CD14-positive monocyte (primary cell): Measurements from ENCODE around the gene RSPH1. TPM values are rescaled to one million over a fixed set of nuclear protein-coding genes. Genes with fewer than 3 reads are reported as not detected.
A peak's percentile ranks its signal among the peaks of the same experiment; 100 is the strongest.

Source experiments
- DNase-seq, 3 donors: peaks; one replicate each; pipeline ENCODE4 v3.0.0-alpha.2; 2011 to 2022
- H2AFZ ChIP-seq: 2 replicates; pipeline ENCODE4 v1.6.0; 2012; ENCODE audit warnings: mild to moderate bottlenecking, low read depth, low read length, inconsistent platforms; ENCODE audit not compliant: insufficient read depth, poor library complexity, severe bottlenecking
- H3K27ac ChIP-seq, 2 donors: 1 replicate in 1 of 2; 2 replicates in 1 of 2; pipeline ENCODE4 v1.5.1; 2012 to 2013; ENCODE audit warnings: low read length in 2 of 2, control low read depth in 1 of 2, inconsistent platforms in 1 of 2, low read depth in 1 of 2, mild to moderate bottlenecking in 1 of 2
- H3K27me3 ChIP-seq, 2 donors: one replicate each; pipeline versions ENCODE4 v1.6.0 to v1.6.1; 2011 to 2013; ENCODE audit warnings: low read length in 2 of 2; ENCODE audit not compliant: control insufficient read depth in 2 of 2, insufficient read depth in 2 of 2
- H3K36me3 ChIP-seq, 2 donors: replicated peaks in 1 of 2; 1 replicate in 1 of 2; 2 replicates in 1 of 2; pipeline versions ENCODE4 v1.5.1 to v1.6.1; 2012 to 2013; ENCODE audit warnings: low read length in 2 of 2, control low read depth in 1 of 2, inconsistent platforms in 1 of 2, mild to moderate bottlenecking in 1 of 2; ENCODE audit not compliant: insufficient read depth in 2 of 2, control insufficient read depth in 1 of 2
- H3K4me1 ChIP-seq, 2 donors: 1 replicate in 1 of 2; 2 replicates in 1 of 2; pipeline versions ENCODE4 v1.5.1 to v1.6.1; 2012 to 2013; ENCODE audit warnings: low read length in 2 of 2, control low read depth in 1 of 2, inconsistent platforms in 1 of 2, mild to moderate bottlenecking in 1 of 2, moderate library complexity in 1 of 2; ENCODE audit not compliant: insufficient read depth in 2 of 2, control insufficient read depth in 1 of 2
- H3K4me2 ChIP-seq: replicated peaks from 2 replicates; pipeline ENCODE3; 2012; ENCODE audit warnings: low read length, moderate library complexity, mild to moderate bottlenecking; ENCODE audit not compliant: poor library complexity, severe bottlenecking; ENCODE audit errors: extremely low read depth
- H3K4me3 ChIP-seq, 3 experiments: fragments of 200-600 bp in 1 of 3; sonication (generic) in 1 of 3; replicated peaks in 1 of 3; 1 replicate in 2 of 3; 2 replicates in 1 of 3; pipeline ENCODE4 v1.5.1; 2011 to 2013; ENCODE audit warnings: low read length in 3 of 3, mild to moderate bottlenecking in 3 of 3, control low read depth in 2 of 3, low read depth in 2 of 3, inconsistent platforms in 1 of 3, moderate library complexity in 1 of 3
- H3K79me2 ChIP-seq: 2 replicates; pipeline ENCODE4 v1.6.0; 2012; ENCODE audit warnings: mild to moderate bottlenecking, control low read depth, inconsistent platforms, low read length, moderate library complexity; ENCODE audit not compliant: insufficient read depth
- H3K9ac ChIP-seq: 2 replicates; pipeline ENCODE4 v1.6.0; 2017; ENCODE audit warnings: low read length, mild to moderate bottlenecking; ENCODE audit not compliant: insufficient read depth, poor library complexity, severe bottlenecking
- H3K9me3 ChIP-seq, 2 donors: replicated peaks in 1 of 2; 1 replicate in 1 of 2; 2 replicates in 1 of 2; pipeline versions ENCODE4 v1.5.1 to v1.6.1; 2012 to 2013; ENCODE audit warnings: low read length in 2 of 2, control low read depth in 1 of 2; ENCODE audit not compliant: control insufficient read depth in 1 of 2, insufficient read depth in 1 of 2
- H4K20me1 ChIP-seq: 2 replicates; pipeline ENCODE4 v1.6.0; 2012; ENCODE audit warnings: mild to moderate bottlenecking, low read length, control low read depth, moderate library complexity; ENCODE audit not compliant: insufficient read depth
- H3K27ac Mint-ChIP-seq, 7 donors: one replicate each; pipeline ENCODE4 v1.8.0; 2020; ENCODE audit warnings: mild to moderate bottlenecking in 7 of 7, mixed read lengths in 7 of 7, moderate library complexity in 6 of 7, inconsistent platforms in 2 of 7
- H3K27me3 Mint-ChIP-seq, 3 donors: one replicate each; pipeline ENCODE4 v1.8.0; 2021 to 2022; ENCODE audit warnings: low read depth in 3 of 3, mild to moderate bottlenecking in 3 of 3, mixed read lengths in 3 of 3, moderate library complexity in 3 of 3, inconsistent platforms in 1 of 3
- H3K36me3 Mint-ChIP-seq, 2 donors: one replicate each; pipeline ENCODE4 v1.8.0; 2020; ENCODE audit warnings: mixed read lengths in 2 of 2, inconsistent platforms in 1 of 2, mild to moderate bottlenecking in 1 of 2
- H3K4me1 Mint-ChIP-seq: one replicate; pipeline ENCODE4 v1.8.0; 2020; ENCODE audit warnings: mild to moderate bottlenecking, mixed read lengths
- H3K4me3 Mint-ChIP-seq, 2 donors: one replicate each; pipeline ENCODE4 v1.8.0; 2020; ENCODE audit warnings: mild to moderate bottlenecking in 2 of 2, mixed read lengths in 2 of 2, moderate library complexity in 1 of 2
- H3K9me3 Mint-ChIP-seq, 7 donors: one replicate each; pipeline ENCODE4 v1.8.0; 2020 to 2022; ENCODE audit warnings: mixed read lengths in 7 of 7, mild to moderate bottlenecking in 6 of 7, moderate library complexity in 6 of 7, inconsistent platforms in 2 of 7
- CTCF ChIP-seq: fragments of 200-600 bp; IDR thresholded peaks from one replicate; pipeline ENCODE4 v1.8.0; 2022; ENCODE audit warnings: antibody characterized with exemption, mild to moderate bottlenecking
- WGBS: methylation state at CpG from one replicate; pipeline ENCODE4 v1.1.5; 2013; ENCODE audit warnings: missing lambda C conversion rate; ENCODE audit not compliant: insufficient coverage; 5-methylcytosine and 5-hydroxymethylcytosine counted together
- intact Hi-C, 2 donors: fragments of 100-400 bp; cut with micrococcal nuclease; formaldehyde crosslinking; loops; one replicate each; pipeline versions ENCODE4 v1.15.0 to v1.15.1; 2023
- polyA plus RNA-seq, 3 donors: library from polyadenylated mRNA; depleted of rRNA in 1 of 3; unstranded in 2 of 3; stranded (reverse) in 1 of 3; fragments of 300-500 nt in 2 of 3; fragments of >200 nt in 1 of 3; fragmentation: Illumina TruSeq in 2 of 3; gene quantifications; 1 replicate in 2 of 3; 2 replicates in 1 of 3; pipeline ENCODE4 v1.2.3, GENCODE V29; 2012 to 2021

Gene RSPH1
- polyA plus RNA-seq, 3 donors = 0.03 TPM; not detected in 2

GRCh38 chr21:42461185-42461520, 34.9 kb downstream of the RSPH1 start:
- DNase-seq = no peak
- H3K36me3 Mint-ChIP-seq = no peaks in the 10 kb centered on the region
- Histone ChIP-seq H2AFZ (no peak overlapping the region), H3K27ac (no peak overlapping the region), H3K4me2 (no peak overlapping the region), H3K4me1 (peaks cover 21 to 23% of the 10 kb centered on the region in 2 donors), H3K27me3 (no peaks in the 10 kb centered on the region), H3K9me3 (no peaks in the 10 kb centered on the region), H3K4me3 (no peak overlapping the region), H3K79me2 (no peaks in the 10 kb centered on the region), H4K20me1 (no peaks in the 10 kb centered on the region), H3K9ac (no peak overlapping the region), H3K36me3 (no peaks in the 10 kb centered on the region)
- H3K4me3 Mint-ChIP-seq = no peak overlapping the region
- H3K27me3 Mint-ChIP-seq = peaks cover 1 to 6% (median 3%) of the 10 kb centered on the region in 3 donors
- intact Hi-C loops = loop anchor here in 1 of 2 donors (10.0 kb wide), 1 partner anchor 646 kb away; no protein-coding TSS in a partner anchor
- TF ChIP-seq CTCF = no peak
- H3K9me3 Mint-ChIP-seq = peaks cover 0 to 3% (median 0%) of the 10 kb centered on the region in 7 donors
- 65% methylated on average over 4 of the region's 5 CpGs for WGBS
- peaks cover 32% of the 10 kb centered on the region for H3K4me1 Mint-ChIP-seq
- H3K27ac Mint-ChIP-seq = peak overlapping the region in 1 of 7 donors; percentile 61

GRCh38 chr21:42460391-42461184, 35.4 kb downstream of the RSPH1 start:
- Histone ChIP-seq H3K4me3 (no peak overlapping the region), H3K4me1 (peaks cover 17 to 18% of the 10 kb centered on the region in 2 donors), H3K27me3 (no peaks in the 10 kb centered on the region), H4K20me1 (no peaks in the 10 kb centered on the region), H3K27ac (no peak overlapping the region), H3K79me2 (no peaks in the 10 kb centered on the region), H2AFZ (no peak overlapping the region), H3K9ac (no peak overlapping the region), H3K36me3 (no peaks in the 10 kb centered on the region), H3K4me2 (no peak overlapping the region), H3K9me3 (no peaks in the 10 kb centered on the region)
- Mint-ChIP-seq H3K9me3 (peaks cover 0 to 3% (median 0%) of the 10 kb centered on the region in 7 donors), H3K4me3 (no peak overlapping the region), H3K27ac (peak overlapping the region in 1 of 7 donors; percentile 61), H3K27me3 (peaks cover 0 to 3% (median 3%) of the 10 kb centered on the region in 3 donors), H3K4me1 (peaks cover 28% of the 10 kb centered on the region), H3K36me3 (no peaks in the 10 kb centered on the region)
- intact Hi-C loops = loop anchor here in 1 of 2 donors (10.0 kb wide), 1 partner anchor 646 kb away; no protein-coding TSS in a partner anchor
- no peak for DNase-seq
- TF ChIP-seq CTCF = no peak
- WGBS = 23% methylated on average over 14 of the region's 14 CpGs
